Activated CD8-positive, alpha-beta memory T cell treated with anti-CD3 and anti-CD28 coated beads, Interleukin-2, amount 50 U/mL, for 24 hours (primary cell): ENCODE results near the gene PIP4K2C.
"Not testable (repeated sequence)": the region's sequence is repeated elsewhere in the genome, so short reads cannot be mapped to it uniquely, and the experiment has no call there.

Source experiments
- DNase-seq: peaks from one replicate; pipeline ENCODE4 v3.0.0-alpha.2; 2020; ENCODE audit errors: extremely low read depth

Gene PIP4K2C

GRCh38 chr12:57584690-57585089 is 6.3 kb upstream of the PIP4K2C start:
- DNase-seq = no peak

- no peak for DNase-seq
Measured at GRCh38 chr12:57585156-57585555, 5.8 kb upstream of the PIP4K2C start.

DNA sequence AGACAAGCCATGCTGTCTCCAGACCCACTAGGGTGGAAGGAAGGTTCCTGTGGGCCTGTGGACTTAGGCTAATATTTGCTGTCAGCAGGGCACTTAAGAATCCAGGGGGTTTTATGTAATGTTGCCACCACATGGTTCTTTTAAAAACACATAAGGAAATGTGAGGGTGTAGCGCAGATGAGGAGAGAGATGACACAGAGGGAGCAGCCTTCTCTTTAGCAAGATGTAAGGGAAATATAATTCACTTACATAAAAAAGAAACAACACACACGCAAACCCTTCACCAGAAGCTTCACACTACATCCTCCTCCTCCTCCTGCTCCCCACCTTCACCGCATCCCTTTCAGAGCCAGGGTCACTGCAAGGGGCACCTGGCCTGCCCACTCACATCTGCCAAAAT is 4.9 kb upstream of the PIP4K2C start:
- DNase-seq = no peak

- DNase-seq = no peak
Measured at GRCh38 chr12:57586832-57587429, 4.1 kb upstream of the PIP4K2C start.

DNA sequence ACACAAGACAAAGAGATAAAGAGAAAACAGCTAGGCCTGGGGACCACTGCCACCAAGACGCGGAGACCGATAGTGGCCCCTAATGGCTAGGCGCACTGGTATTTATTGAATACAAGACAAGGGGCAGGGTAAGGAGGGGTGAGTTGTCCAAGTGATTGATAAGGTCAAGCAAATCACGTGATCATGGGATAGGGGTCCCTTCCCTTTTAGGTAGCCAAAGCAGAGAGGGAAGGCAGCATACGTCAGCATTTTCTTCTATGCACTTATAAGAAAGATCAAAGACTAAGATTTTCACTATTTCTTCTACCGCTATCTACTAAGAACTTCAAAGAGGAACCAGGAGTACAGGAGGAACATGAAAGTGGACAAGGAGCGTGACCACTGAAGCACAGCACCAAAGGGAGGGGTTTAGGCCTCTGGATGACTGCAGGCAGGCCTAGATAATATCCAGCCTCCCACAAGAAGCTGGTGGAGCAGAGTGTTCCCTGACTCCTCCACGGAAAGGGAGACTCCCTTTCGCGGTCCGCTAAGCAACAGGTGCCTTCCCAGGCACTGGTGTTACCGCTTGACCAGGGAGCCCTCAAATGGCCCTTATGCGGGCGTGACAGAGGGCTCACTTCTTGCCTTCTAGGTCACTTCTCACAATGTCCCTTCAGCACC is 1.9 kb upstream of the PIP4K2C start:
- not testable (repeated sequence) for DNase-seq

DNA sequence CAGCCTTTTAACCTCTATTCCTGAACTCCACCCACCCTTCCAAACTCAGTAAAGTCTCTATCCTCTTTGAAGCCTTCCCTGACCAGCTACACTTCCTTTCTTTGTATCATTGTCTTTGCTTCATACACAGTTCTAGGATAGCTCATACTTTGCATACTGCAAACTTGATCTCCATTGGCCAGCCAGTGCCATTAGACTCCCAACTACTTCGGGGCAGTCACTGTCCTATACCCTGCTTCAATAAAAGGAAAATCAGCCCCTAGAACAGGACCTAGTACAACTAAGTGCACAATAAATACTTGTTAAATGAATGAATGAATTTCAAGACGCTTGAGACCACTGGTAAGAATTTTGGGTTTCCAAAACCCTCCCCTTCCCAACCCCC is 521 bp upstream of the PIP4K2C start:
- DNase-seq = no peak

GRCh38 chr12:57591782-57592325 is 862 bp downstream of the PIP4K2C start:
- DNase-seq = no peak

DNA sequence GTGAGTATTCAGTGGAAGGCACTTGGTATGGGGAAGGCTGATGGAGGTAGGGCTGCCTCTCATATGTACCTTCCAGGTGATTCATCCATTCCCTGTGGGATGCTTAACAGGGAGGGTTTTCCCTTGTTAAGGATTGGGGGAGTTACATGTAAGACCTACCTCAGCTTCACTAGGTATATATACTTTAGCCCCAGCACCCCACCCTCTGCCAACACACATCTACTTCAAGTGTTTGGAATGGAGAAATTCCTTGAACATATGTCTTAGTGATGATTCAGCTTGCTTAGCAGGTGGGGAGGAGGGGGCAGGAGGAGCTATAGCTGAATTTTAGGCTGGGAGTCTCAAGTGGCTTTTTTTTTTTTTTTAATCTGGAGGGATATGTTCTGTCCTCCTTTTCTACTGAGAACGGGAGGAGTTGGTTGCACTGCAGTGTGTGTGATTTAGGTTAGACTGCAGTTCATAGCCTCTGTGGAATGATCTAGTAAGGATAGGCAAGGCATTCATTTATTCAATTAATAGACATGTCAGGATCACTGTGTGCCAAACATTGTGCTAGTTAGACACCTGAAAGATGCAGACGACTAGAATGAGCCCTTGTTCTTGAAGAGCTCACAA is 1.7 kb downstream of the PIP4K2C start:
- DNase-seq = no peak

GRCh38 chr12:57593187-57593586 is 2.2 kb downstream of the PIP4K2C start:
- DNase-seq = no peak

DNA sequence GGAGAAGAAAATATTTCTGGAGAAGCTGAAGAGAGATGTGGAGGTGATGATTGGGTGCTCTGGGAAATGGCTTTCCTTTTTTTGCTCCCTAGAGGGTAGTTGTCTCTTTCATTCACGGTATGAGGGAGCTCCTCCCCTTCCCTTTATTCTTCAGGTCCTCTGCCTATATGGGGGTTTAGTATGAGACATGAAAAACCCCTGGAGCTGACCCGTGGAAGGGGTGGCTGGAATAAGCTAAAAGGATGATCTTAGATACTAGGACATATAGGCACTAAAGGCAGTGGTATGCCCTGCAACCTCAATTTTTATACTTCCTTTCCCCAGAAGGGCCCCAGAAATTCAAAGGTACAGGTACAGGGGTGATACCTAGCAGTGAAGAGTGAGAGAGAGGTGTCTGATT is 9.4 kb downstream of the PIP4K2C start:
- DNase-seq = no peak

DNA sequence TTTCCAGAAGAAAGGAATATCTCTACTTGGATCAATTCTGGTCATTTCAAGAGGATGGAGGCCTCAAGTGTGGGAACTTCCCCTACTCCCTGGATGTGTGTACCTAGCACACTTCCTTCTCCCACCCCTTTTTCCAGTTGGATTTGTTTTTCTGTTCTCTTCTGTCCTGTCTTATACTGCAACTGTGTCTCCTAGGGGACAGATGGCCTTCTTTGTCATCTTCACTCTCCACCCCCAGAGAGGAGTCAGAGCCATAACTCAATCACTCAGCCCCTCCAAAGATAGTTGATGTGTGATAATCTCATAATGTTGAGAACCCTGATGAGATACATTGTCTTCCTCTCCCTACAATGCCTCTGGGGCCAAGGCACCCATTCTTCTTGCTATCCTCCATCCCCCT is 11.6 kb downstream of the PIP4K2C start:
- DNase-seq = no peak

DNA sequence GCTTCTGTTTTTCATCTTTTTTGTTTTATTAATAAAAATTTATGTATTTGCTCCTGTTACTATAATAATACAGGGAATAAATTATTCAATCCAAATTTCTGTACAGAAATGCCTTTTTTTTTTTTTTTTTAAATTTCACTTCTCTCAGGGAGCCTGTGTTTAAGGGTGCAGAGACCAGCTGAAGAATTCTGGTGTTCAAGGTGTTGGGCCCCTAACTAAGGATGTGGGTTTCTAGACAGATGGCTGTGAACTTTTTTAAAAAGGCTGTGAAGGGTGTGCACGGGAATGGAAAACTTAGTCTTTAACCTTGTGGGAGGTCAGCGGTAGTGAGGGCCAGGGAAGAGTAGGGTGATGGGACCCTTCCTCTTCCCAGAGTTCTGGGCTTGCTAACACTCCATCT is 12.3 kb downstream of the PIP4K2C start:
- no peak for DNase-seq

DNA sequence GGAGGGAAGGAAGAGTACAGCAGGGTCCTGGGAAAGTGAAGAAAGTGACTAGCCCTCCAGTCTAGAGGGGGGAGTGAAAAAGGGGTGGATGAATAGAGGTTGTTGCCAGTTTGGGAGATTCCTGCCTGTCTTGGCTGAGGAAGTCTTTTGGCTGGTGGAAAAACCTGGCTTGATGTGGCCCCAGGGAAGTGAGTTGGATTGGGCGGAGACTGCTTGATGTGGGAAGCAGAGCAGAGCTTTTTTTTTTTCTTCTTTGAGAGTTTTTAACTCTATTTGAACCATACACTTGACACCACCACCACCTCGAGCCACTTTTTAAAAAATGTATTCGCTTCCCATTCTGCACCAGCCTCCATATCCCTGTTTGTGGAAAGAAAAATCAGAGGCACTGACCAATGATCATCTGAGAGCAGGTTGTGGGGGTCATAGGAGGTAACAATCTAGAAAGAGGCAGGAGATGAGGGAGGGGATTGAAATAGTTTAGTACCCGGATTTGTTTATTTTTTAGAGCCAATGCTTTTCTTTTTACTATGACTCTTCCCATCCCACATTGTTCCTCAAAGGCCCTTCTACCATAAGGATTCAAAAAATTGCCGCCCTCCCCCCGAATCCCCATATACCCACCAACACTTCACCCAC is 12.9 kb downstream of the PIP4K2C start:
- DNase-seq = no peak

DNA sequence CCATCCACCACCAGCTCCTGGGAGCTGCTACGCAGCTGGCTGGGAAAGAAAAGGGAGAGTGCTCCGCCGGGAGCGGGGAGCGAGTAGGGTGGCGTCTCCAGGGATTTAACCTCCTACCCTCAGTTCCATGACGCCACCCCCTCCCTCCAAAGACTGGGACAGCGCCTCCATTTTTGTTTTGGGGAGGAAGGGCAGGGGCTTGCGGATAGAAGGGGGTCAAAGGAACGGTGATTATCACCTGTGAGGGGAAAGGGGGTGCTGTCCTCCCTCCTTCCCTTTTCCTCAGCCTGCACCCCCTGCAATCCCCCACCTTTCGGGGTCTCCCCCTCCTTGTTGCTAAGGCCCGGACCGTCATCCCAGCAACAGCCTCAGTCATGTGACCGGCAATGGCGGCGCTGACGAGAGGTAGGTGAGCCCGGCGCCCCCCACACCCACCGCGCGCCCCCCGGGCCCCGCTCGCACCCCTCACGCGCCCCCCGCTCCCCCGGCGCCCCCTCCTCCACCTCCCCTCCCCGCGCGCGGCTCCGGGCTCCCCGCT is 13.5 kb downstream of the PIP4K2C start, which contains the start of gene DTX3:
Gene DTX3 (plus strand): TSS at position 371 of the 538 bp plus-strand sequence. CDS start 1,694 bp downstream, outside the sequence.
- DNase-seq = no peak

DNA sequence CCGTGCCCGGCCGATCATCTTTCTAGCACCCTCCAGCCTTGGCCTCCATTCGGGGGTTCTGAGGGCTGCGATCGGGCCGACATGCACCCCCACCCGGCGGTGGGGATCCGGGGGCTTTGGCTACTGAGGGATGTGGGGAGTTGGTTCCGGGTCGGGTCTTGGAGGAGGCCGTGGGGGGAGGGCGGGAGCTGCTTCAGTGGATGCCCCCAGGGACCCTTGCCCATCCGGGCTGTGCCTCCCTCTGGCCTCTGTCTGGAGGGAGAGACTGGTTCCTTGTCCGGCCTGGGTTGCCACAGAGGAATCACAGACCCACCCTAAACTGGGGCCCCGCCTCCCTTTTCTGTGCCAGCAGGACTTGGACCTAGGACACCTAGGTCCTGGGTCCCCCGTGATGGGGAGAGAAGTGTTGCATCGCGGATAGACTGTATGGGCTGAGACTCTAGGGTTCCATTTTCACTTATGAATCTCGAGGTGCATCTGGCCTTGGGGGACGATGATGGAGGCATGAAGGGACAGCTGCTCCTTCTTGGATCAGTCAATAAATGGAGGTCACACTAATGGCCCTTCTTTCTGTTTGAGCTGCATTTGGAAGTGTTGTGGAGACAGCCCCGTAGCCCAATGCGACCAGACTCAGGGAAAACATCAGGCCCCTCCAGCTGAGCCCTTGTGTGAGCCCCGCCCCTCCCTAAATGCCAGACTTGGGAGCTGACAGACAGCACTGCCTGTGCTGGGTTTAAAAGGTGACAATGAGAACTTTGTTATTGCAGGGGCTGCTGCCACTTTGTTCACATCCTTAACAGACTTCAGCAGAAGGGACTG is 14.2 kb downstream of the PIP4K2C start:
- DNase-seq = no peak

DNA sequence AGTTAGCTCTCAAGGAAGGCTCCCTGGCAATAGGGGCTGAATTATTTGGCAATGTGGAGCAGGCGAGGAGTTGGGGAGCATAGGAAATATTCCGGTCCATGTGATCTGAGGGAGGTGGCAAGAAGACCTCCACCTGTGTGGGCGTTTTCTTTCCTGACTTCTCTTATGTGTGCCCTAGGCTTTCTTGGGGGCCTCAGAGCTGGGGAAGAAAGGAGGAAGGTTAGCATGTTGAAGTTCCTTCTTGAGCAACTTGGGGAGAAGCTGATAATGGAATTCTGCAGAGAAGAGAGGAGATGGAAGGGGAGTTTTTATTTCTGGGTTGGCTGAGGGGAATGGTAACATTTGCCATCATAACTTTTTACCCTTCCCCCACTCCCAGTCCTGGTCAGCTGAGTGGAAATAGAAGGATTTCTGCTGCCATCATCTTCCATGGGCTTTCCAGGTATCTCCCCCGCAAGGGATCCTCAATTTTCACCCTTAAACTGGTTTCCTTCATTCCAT is 14.9 kb downstream of the PIP4K2C start:
- DNase-seq = no peak

- no peak for DNase-seq
Measured at GRCh38 chr12:57606399-57606798, 15.4 kb downstream of the PIP4K2C start.

DNA sequence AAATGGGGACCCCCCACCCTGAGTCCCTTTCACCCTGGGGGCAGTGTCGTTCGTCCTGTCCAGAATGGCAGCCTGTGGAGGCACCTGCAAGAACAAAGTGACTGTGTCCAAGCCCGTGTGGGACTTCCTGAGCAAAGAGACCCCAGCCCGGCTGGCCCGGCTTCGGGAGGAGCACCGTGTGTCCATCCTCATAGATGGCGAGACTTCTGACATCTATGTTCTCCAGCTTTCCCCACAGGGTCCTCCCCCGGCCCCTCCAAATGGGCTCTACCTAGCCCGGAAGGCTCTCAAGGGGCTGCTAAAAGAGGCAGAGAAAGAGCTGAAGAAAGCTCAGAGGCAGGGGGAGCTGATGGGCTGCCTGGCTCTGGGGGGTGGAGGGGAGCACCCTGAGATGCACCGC is 15.8 kb downstream of the PIP4K2C start:
- DNase-seq = no peak

DNA sequence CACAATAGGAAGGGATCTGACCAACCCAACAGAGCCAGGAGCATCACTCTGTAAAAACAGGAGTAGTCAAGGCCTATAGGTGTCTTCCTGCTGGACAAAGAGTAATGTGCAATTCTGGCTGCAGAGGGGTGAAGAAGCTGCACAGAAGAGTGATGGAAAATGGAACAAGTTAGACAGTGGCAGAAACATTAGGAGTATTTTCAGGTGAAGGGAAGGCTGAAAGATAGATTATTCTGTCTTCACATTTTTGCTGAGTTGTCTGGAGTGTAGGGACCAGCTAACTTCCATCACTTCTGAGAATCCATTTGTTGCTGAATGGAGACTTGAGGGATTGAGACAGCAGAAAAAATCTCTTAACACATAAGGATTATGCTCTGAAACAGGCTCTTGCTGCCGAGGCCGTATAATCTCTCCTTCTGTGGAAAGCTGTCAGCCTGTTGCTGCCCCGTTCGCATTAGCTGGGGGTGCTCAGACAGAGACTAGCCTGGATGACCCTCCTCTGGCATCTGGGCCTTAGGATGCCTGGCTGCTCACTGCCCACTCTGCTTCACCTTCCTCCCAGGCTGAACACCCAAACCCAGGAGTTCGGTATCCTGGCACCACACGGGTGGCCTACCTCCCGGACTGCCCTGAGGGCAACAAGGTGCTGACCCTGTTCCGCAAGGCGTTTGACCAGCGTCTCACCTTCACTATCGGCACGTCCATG is 17.1 kb downstream of the PIP4K2C start:
- DNase-seq = no peak

- DNase-seq = no peak
Measured at GRCh38 chr12:57609101-57609780, 18.2 kb downstream of the PIP4K2C start.
